A549 (cell line): ENCODE data around the gene NSUN6. TPM values are rescaled to one million over a fixed set of nuclear protein-coding genes. Genes with fewer than 3 reads are reported as not detected.

ENCODE experiments used
- ATAC-seq, 2 experiments: fragments of 200-7000 bp in 1 of 2; fragments of >200 bp in 1 of 2; cut with Nextera tagmentation in 1 of 2; cut with Tn5 transposase in 1 of 2; 3 replicates each; pipeline versions ENCODE4 v1.8.0 to v1.9.1; 2018 to 2020; ENCODE audit warnings: mild to moderate bottlenecking in 1 of 2, moderate library complexity in 1 of 2
- CTCF ChIA-PET: fragments of 300-600 bp; sonication (Branson Sonifier 250); formaldehyde crosslinking; extraction: SDS; loops from one replicate; lab custom pipeline; 2021; ENCODE audit warnings: antibody characterized with exemption, inconsistent platforms; lab: Yijun Ruan, JAX
- POLR2A ChIA-PET: fragments of 350-600 bp; formaldehyde crosslinking; extraction: SDS; loops from one replicate; lab custom pipeline; 2021; ENCODE audit warnings: antibody characterized with exemption, inconsistent platforms; lab: Yijun Ruan, JAX
- DNase-seq, 2 experiments: peaks; one replicate each; pipeline versions ENCODE4 v3.0.0 to v3.0.0-alpha.2; 2011 to 2016; ENCODE audit warnings: low read depth in 1 of 2, low spot score in 1 of 2
- FAIRE-seq: peaks from 2 replicates; lab custom pipeline; 2011; peaks lifted over from hg19 to GRCh38; lab: Jason Lieb, UNC
- H3K27ac ChIP-seq, 2 experiments: fragments of >200 bp; sonication (Bioruptor Twin); formaldehyde crosslinking; 3 replicates each; pipeline ENCODE4 v1.5.1; 2016 to 2017
- H3K4me1 ChIP-seq: fragments of >200 bp; sonication (Bioruptor Twin); formaldehyde crosslinking; 3 replicates; pipeline ENCODE4 v1.6.1; 2016
- H3K4me2 ChIP-seq: fragments of >200 bp; sonication (Bioruptor Twin); formaldehyde crosslinking; 3 replicates; pipeline ENCODE4 v1.6.1; 2016
- H3K4me3 ChIP-seq: fragments of >200 bp; sonication (Bioruptor Twin); formaldehyde crosslinking; 3 replicates; pipeline ENCODE4 v1.5.1; 2016
- H3K9me3 ChIP-seq: fragments of >200 bp; sonication (Bioruptor Twin); formaldehyde crosslinking; 3 replicates; pipeline ENCODE4 v1.6.1; 2016
- ATOH8 ChIP-seq: fragments of 250-450 bp; sonication (Bioruptor Pico); IDR thresholded peaks from 2 replicates; pipeline ENCODE4 v1.5.0; 2020; ENCODE audit warnings: low read depth, mild to moderate bottlenecking, moderate library complexity
- BCL3 ChIP-seq: fragments of >200 bp; sonication (Bioruptor Twin); formaldehyde crosslinking; IDR thresholded peaks from 3 replicates; pipeline ENCODE4 v1.6.1; 2016
- CBX8 ChIP-seq: fragments of 200-600 bp; sonication (generic); IDR thresholded peaks from 2 replicates; pipeline ENCODE4 v1.6.1; 2016
- CHD4 ChIP-seq: fragments of 200-600 bp; sonication (generic); IDR thresholded peaks from 2 replicates; pipeline ENCODE4 v1.6.1; 2016; ENCODE audit warnings: antibody characterized with exemption, mild to moderate bottlenecking, borderline replicate concordance
- EHF ChIP-seq: fragments of 250-450 bp; sonication (Bioruptor Pico); IDR thresholded peaks from 2 replicates; pipeline ENCODE4 v1.5.0; 2020; ENCODE audit warnings: mild to moderate bottlenecking
- ELK1 ChIP-seq: fragments of 150-350 bp; IDR thresholded peaks from 2 replicates; pipeline ENCODE4 v1.6.1; 2014; ENCODE audit warnings: low read depth, mild to moderate bottlenecking, low read length
- EP300 ChIP-seq, 2 experiments: fragments of >200 bp; sonication (Bioruptor Twin); formaldehyde crosslinking; IDR thresholded peaks; 2 replicates in 1 of 2; 3 replicates in 1 of 2; pipeline ENCODE4 v1.6.1; 2016 to 2017
- GATA3 ChIP-seq: IDR thresholded peaks from 2 replicates; pipeline ENCODE4 v1.6.1; 2012; ENCODE audit warnings: borderline replicate concordance
- HES2 ChIP-seq: fragments of >200 bp; sonication (Bioruptor Twin); formaldehyde crosslinking; IDR thresholded peaks from 2 replicates; pipeline ENCODE4 v1.6.1; 2016
- HMGXB4 ChIP-seq: fragments of 250-450 bp; sonication (Bioruptor Pico); IDR thresholded peaks from 2 replicates; pipeline ENCODE4 v1.5.0; 2021; ENCODE audit warnings: mild to moderate bottlenecking, moderate library complexity, borderline replicate concordance
- HOXA7 ChIP-seq: fragments of 250-450 bp; sonication (Bioruptor Pico); IDR thresholded peaks from 2 replicates; pipeline ENCODE4 v1.5.0; 2020; ENCODE audit warnings: mild to moderate bottlenecking, moderate library complexity
- JUNB ChIP-seq: fragments of >200 bp; sonication (Bioruptor Twin); formaldehyde crosslinking; IDR thresholded peaks from 2 replicates; pipeline ENCODE4 v1.6.1; 2016
- MAZ ChIP-seq: fragments of 150-350 bp; IDR thresholded peaks from 2 replicates; pipeline ENCODE4 v1.6.1; 2014; ENCODE audit warnings: antibody characterized with exemption, low read depth, low read length, borderline replicate concordance
- MYC ChIP-seq: IDR thresholded peaks from 2 replicates; pipeline ENCODE4 v1.6.1; 2012; ENCODE audit warnings: mild to moderate bottlenecking, inconsistent platforms, low read length, improper control_type of control experiment, borderline replicate concordance
- NFE2L2 ChIP-seq: fragments of 150-350 bp; conservative IDR thresholded peaks from 2 replicates; pipeline ENCODE4 v1.6.1; 2014; ENCODE audit warnings: low read length
- PBX3 ChIP-seq: IDR thresholded peaks from 2 replicates; pipeline ENCODE4 v1.6.1; 2012
- PHF8 ChIP-seq: fragments of 200-600 bp; sonication (generic); IDR thresholded peaks from 2 replicates; pipeline ENCODE4 v1.6.1; 2016; ENCODE audit warnings: low read depth, mild to moderate bottlenecking, antibody characterized with exemption, moderate library complexity, borderline replicate concordance
- POLR2A ChIP-seq: IDR thresholded peaks from 2 replicates; pipeline ENCODE4 v1.6.1; 2012; ENCODE audit warnings: mild to moderate bottlenecking, low read length
- POLR2AphosphoS2 ChIP-seq: conservative IDR thresholded peaks from 2 replicates; pipeline ENCODE4 v1.6.1; 2012; ENCODE audit warnings: low read length, improper control_type of control experiment, inconsistent platforms
- RAD21 ChIP-seq, 2 experiments: fragments of >200 bp in 1 of 2; sonication (Bioruptor Twin) in 1 of 2; formaldehyde crosslinking in 1 of 2; IDR thresholded peaks in 1 of 2; conservative IDR thresholded peaks in 1 of 2; 2 replicates in 1 of 2; 3 replicates in 1 of 2; pipeline ENCODE4 v1.6.1; 2012 to 2018; ENCODE audit warnings: inconsistent platforms in 1 of 2
- RARB ChIP-seq: fragments of 250-450 bp; sonication (Bioruptor Pico); IDR thresholded peaks from 2 replicates; pipeline ENCODE4 v1.8.0; 2021; ENCODE audit warnings: mild to moderate bottlenecking, moderate library complexity
- RCOR1 ChIP-seq: fragments of 150-350 bp; IDR thresholded peaks from 2 replicates; pipeline ENCODE4 v1.6.1; 2014; ENCODE audit warnings: antibody characterized with exemption, low read length, low read depth
- RNF2 ChIP-seq: fragments of 200-600 bp; sonication (generic); IDR thresholded peaks from 2 replicates; pipeline ENCODE4 v1.6.1; 2016; ENCODE audit warnings: low read depth, mild to moderate bottlenecking, antibody characterized with exemption, moderate library complexity, borderline replicate concordance
- SMC3 ChIP-seq: fragments of >200 bp; sonication (Bioruptor Twin); formaldehyde crosslinking; IDR thresholded peaks from 3 replicates; pipeline ENCODE4 v1.6.1; 2018; ENCODE audit warnings: inconsistent platforms
- SREBF2 ChIP-seq: fragments of 450-650 bp; IDR thresholded peaks from 2 replicates; pipeline ENCODE4 v1.6.1; 2014; ENCODE audit warnings: mild to moderate bottlenecking, moderate library complexity
- TFCP2L1 ChIP-seq: fragments of 250-450 bp; sonication (Bioruptor Pico); IDR thresholded peaks from 2 replicates; pipeline ENCODE4 v1.5.0; 2021; ENCODE audit warnings: mild to moderate bottlenecking
- ZFP36 ChIP-seq: fragments of 450-650 bp; IDR thresholded peaks from 2 replicates; pipeline ENCODE4 v1.6.1; 2014; ENCODE audit warnings: borderline replicate concordance; ENCODE audit not compliant: partially characterized antibody
- WGBS: methylation state at CpG from one replicate; pipeline ENCODE4 v1.1.6; 2017; ENCODE audit errors: missing lambda C conversion rate; 5-methylcytosine and 5-hydroxymethylcytosine counted together
- polyA plus RNA-seq, 4 experiments: library from polyadenylated mRNA; depleted of rRNA in 3 of 4; stranded (reverse); fragments of >200 nt; fragmentation: RNase III in 1 of 4; extraction: RNeasy Plus Mini Kit Qiagen cat#74134 plus additional on column Dnase treatment in 1 of 4; gene quantifications; 2 replicates in 3 of 4; 3 replicates in 1 of 4; pipeline ENCODE4 v1.2.3, GENCODE V29; 2011 to 2017

Gene NSUN6
- polyA plus RNA-seq, 2 of the 4 experiments (the other 2 are of a cell fraction): 6.5 to 14.7 TPM

GRCh38 chr10:18582803-18583202 is 68.6 kb downstream of the NSUN6 start:
- ChIA-PET CTCF (interaction anchor here (0.6 kb wide), 1 partner anchor 650 kb away, joined by 3 read pairs; no protein-coding TSS in a partner anchor), POLR2A (no interaction called here)
- ATAC-seq (no peak), DNase-seq (no peak), FAIRE-seq (no peak)
- H3K9me3 ChIP-seq: no peaks in the 10 kb centered on the region; the same call in 2 of the 3 replicates
- H3K4me1 ChIP-seq: no peaks in the 10 kb centered on the region
- TF ChIP-seq PBX3 (no peak), RCOR1 (no peak), PHF8 (no peak), HOXA7 (no peak), CHD4 (no peak), ELK1 (no peak), EHF (CRISPR knock-in tag) (no peak), GATA3 (no peak), ZFP36 (no peak), POLR2A (no peak), SREBF2 (no peak), MYC (no peak), ATOH8 (no peak), RARB (CRISPR knock-in tag) (no peak), MAZ (no peak), CBX8 (no peak), HES2 (no peak), SMC3 (no peak), JUNB (no peak)
- no peak overlapping the region for H3K4me2 ChIP-seq
- H3K27ac ChIP-seq: no peak overlapping the region
- H3K4me3 ChIP-seq: no peak overlapping the region
- WGBS: 91% methylated on average over 3 of the region's 3 CpGs

- WGBS: 85% methylated on average over 15 of the region's 15 CpGs
Observed at GRCh38 chr10:18577823-18578685, 73.3 kb downstream of the NSUN6 start.

More at GRCh38 chr10:18577823-18578685, 73.3 kb downstream of the NSUN6 start:
- TF ChIP-seq ZFP36: no peak
- no peak for TF ChIP-seq CBX8
- no peak for TF ChIP-seq EP300 (IDR thresholded peaks at IDR 0.05)
- TF ChIP-seq RNF2: no peak
- TF ChIP-seq RAD21 (conservative IDR thresholded peaks at IDR 0.05 in 1 of 2, IDR thresholded peaks at IDR 0.05 in 1 of 2): no peak
- no peak for TF ChIP-seq SMC3
- TF ChIP-seq POLR2AphosphoS2: no peak
- no peak for TF ChIP-seq HMGXB4 (CRISPR knock-in tag)
- no peak for TF ChIP-seq JUNB
- TF ChIP-seq TFCP2L1 (CRISPR knock-in tag): no peak
- TF ChIP-seq NFE2L2: no peak
- no peak for TF ChIP-seq SREBF2
- no peak for TF ChIP-seq BCL3
- ChIA-PET CTCF (no interaction called here), POLR2A (no interaction called here)
- Histone ChIP-seq H3K9me3 (no peaks in the 10 kb centered on the region; the same call in 2 of the 3 replicates), H3K4me2 (no peak overlapping the region), H3K4me1 (no peaks in the 10 kb centered on the region), H3K27ac (no peak overlapping the region), H3K4me3 (no peak overlapping the region)
- no peak for FAIRE-seq
- no peak for DNase-seq
- no peak for ATAC-seq
